ENCODE results near the gene TXN2. TPM values are rescaled to one million over a fixed set of nuclear protein-coding genes. Genes with fewer than 3 reads are reported as not detected.

Gene TXN2
- total RNA-seq, 1 donor from 2014 or later = 61.0 TPM

DNA sequence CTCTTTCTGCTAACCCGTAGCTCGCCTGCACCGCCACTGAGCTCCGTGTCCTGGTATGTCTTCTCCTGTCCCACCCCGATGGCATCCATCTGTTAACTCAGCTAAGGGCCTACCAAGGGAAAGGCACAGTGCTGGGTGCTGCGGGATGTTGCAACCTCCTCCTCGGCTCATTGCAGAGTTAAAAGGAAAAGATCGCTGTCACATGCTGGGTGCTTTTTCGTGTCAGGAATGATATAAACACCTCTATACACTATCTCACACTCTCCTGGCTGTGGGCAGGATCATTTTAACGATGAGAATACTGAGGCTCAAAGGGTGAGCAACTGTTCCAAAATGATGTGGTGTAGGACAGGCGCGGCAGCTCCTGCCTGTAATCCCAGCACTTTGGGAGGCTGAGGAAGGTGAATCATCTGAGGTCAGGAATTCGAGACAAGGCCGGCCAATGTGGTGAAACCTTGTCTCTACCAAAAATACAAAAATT, 10.1 kb downstream of the TXN2 start:
- FAIRE-seq (no peak), DNase-seq (ENCODE audit: low read depth) (peak; percentile 81)
- Mint-ChIP-seq H3K27ac (ENCODE audit: unreplicated experiment) (peak overlapping the region; percentile 70), H3K9me3 (ENCODE audit: unreplicated experiment) (no peaks in the 10 kb centered on the region), H3K4me1 (ENCODE audit: low read depth, unreplicated experiment) (peaks cover 50% of the 10 kb centered on the region), H3K27me3 (ENCODE audit: low read depth, unreplicated experiment) (no peaks in the 10 kb centered on the region), H3K36me3 (ENCODE audit: low read depth, unreplicated experiment) (peaks cover 20% of the 10 kb centered on the region), H3K4me3 (ENCODE audit: unreplicated experiment) (no peak overlapping the region)
- TF ChIP-seq EZH2 (IDR thresholded peaks at IDR 0.05; ENCODE audit: insufficient read depth, low read length) = no peak
- TF ChIP-seq, protein P1, sequence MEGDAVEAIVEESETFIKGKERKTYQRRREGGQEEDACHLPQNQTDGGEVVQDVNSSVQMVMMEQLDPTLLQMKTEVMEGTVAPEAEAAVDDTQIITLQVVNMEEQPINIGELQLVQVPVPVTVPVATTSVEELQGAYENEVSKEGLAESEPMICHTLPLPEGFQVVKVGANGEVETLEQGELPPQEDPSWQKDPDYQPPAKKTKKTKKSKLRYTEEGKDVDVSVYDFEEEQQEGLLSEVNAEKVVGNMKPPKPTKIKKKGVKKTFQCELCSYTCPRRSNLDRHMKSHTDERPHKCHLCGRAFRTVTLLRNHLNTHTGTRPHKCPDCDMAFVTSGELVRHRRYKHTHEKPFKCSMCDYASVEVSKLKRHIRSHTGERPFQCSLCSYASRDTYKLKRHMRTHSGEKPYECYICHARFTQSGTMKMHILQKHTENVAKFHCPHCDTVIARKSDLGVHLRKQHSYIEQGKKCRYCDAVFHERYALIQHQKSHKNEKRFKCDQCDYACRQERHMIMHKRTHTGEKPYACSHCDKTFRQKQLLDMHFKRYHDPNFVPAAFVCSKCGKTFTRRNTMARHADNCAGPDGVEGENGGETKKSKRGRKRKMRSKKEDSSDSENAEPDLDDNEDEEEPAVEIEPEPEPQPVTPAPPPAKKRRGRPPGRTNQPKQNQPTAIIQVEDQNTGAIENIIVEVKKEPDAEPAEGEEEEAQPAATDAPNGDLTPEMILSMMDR (IDR thresholded peaks at IDR 0.05; ENCODE audit: insufficient read depth, low read depth, low read length) = no peak
- Histone ChIP-seq H3K9ac (ENCODE audit: low read length) (peak overlapping the region; percentile 71), H3K27me3 (ENCODE audit: insufficient read depth, low read length) (no peaks in the 10 kb centered on the region), H3K4me2 (ENCODE audit: low read length) (peak overlapping the region; percentile 61), H3K9me3 (ENCODE audit: insufficient read depth, low read depth, low read length) (no peaks in the 10 kb centered on the region), H3K36me3 (ENCODE audit: insufficient read depth, low read length) (peaks cover 9% of the 10 kb centered on the region), H2AFZ (ENCODE audit: low read depth, low read length) (no peak overlapping the region), H3K27ac (ENCODE audit: low read depth, low read length) (peak overlapping the region; percentile 81), H3K79me2 (ENCODE audit: insufficient read depth, low read length) (peaks cover 32% of the 10 kb centered on the region), H3K4me3 (ENCODE audit: insufficient read depth, low read depth, low read length) (no peak overlapping the region), H3K4me1 (ENCODE audit: insufficient read depth, low read length) (peaks cover 56% of the 10 kb centered on the region), H4K20me1 (ENCODE audit: insufficient read depth, low read length) (no peaks in the 10 kb centered on the region)

DNA sequence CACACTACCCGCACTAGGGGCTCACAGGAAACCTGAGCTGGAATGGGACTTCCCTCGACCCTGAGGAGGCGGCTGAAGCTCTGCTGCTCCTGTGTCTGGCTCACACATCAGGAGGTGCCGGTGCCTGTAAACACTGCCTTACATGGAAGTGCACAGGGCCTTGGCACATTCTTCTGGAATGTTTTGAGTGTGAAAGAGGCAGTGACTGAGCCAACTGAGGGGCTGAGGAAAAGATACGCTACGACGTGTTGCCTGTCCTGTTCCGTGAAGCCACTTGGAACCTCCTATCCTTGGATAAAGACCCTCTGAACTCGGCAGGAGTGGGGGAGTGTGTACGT, 10.5 kb downstream of the TXN2 start:
- Histone ChIP-seq H3K4me1 (ENCODE audit: insufficient read depth, low read length) (peaks cover 60% of the 10 kb centered on the region), H3K79me2 (ENCODE audit: insufficient read depth, low read length) (peaks cover 36% of the 10 kb centered on the region), H3K9me3 (ENCODE audit: insufficient read depth, low read depth, low read length) (no peaks in the 10 kb centered on the region), H2AFZ (ENCODE audit: low read depth, low read length) (no peak overlapping the region), H4K20me1 (ENCODE audit: insufficient read depth, low read length) (no peaks in the 10 kb centered on the region), H3K4me2 (ENCODE audit: low read length) (peak overlapping the region; percentile 61), H3K9ac (ENCODE audit: low read length) (peak overlapping the region; percentile 71), H3K36me3 (ENCODE audit: insufficient read depth, low read length) (peaks cover 8% of the 10 kb centered on the region), H3K27me3 (ENCODE audit: insufficient read depth, low read length) (no peaks in the 10 kb centered on the region), H3K27ac (ENCODE audit: low read depth, low read length) (peak overlapping the region; percentile 81), H3K4me3 (ENCODE audit: insufficient read depth, low read depth, low read length) (peak overlapping the region; percentile 1)
- Mint-ChIP-seq H3K27ac (ENCODE audit: unreplicated experiment) (peak overlapping the region; percentile 70), H3K9me3 (ENCODE audit: unreplicated experiment) (no peaks in the 10 kb centered on the region), H3K4me3 (ENCODE audit: unreplicated experiment) (no peak overlapping the region), H3K36me3 (ENCODE audit: low read depth, unreplicated experiment) (peaks cover 18% of the 10 kb centered on the region), H3K4me1 (ENCODE audit: low read depth, unreplicated experiment) (peaks cover 50% of the 10 kb centered on the region), H3K27me3 (ENCODE audit: low read depth, unreplicated experiment) (no peaks in the 10 kb centered on the region)
- no peak for FAIRE-seq
- no peak for TF ChIP-seq EZH2 (IDR thresholded peaks at IDR 0.05; ENCODE audit: insufficient read depth, low read length)
- TF ChIP-seq, protein P1 (IDR thresholded peaks at IDR 0.05; ENCODE audit: insufficient read depth, low read depth, low read length) = no peak
- peak; percentile 77 for DNase-seq (ENCODE audit: low read depth)

DNA sequence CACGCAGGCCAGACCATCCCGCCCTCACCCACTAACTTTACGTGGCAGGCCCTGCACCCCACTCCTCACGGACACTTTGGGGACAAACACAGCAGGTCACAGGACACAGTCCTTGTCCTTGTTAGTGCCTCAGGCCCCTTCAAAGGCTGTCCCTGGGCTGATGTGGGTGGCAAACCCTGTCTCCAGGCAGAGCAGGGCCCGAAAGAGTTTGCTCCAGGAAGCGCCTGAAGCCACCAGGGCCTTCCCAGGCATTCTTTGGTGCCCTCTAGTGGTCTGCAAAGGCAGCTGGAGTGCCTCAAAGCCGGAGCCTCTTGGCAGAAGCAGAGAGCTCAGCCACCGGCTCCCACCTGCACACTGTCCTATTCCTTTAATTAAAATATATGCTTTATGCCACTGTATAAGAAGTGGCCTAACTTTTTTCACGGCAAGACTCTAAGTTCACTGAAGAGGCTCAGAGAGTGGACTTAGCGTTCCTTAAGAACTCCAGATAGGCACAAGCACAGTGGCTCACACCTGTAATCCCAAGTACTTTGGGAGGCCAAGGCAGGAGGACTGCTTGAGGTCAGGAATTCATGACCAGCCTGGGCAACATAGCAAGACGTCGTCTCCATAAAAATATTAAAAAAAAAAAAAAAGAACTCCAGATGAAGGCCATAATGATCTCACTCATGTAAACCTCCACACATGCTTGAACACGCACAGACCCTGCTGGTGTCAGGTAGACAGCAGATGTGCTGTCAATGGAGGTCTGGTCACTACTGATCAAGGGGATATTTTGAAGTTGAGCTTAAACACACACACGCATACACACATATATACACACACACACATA, 11.1 kb downstream of the TXN2 start:
- peak; percentile 76 for DNase-seq (ENCODE audit: low read depth)
- Mint-ChIP-seq H3K27me3 (ENCODE audit: low read depth, unreplicated experiment) (no peaks in the 10 kb centered on the region), H3K9me3 (ENCODE audit: unreplicated experiment) (no peaks in the 10 kb centered on the region), H3K36me3 (ENCODE audit: low read depth, unreplicated experiment) (peaks cover 12% of the 10 kb centered on the region), H3K4me3 (ENCODE audit: unreplicated experiment) (peak overlapping the region; percentile 47), H3K4me1 (ENCODE audit: low read depth, unreplicated experiment) (peaks cover 55% of the 10 kb centered on the region), H3K27ac (ENCODE audit: unreplicated experiment) (peak overlapping the region; percentile 86)
- peak overlapping the region; percentile 61 for H3K4me2 ChIP-seq (ENCODE audit: low read length)
- H2AFZ ChIP-seq (ENCODE audit: low read depth, low read length) = no peak overlapping the region
- H3K36me3 ChIP-seq (ENCODE audit: insufficient read depth, low read length) = peaks cover 2% of the 10 kb centered on the region
- peak overlapping the region; percentile 71 for H3K9ac ChIP-seq (ENCODE audit: low read length)
- peaks cover 38% of the 10 kb centered on the region for H3K79me2 ChIP-seq (ENCODE audit: insufficient read depth, low read length)
- H3K9me3 ChIP-seq (ENCODE audit: insufficient read depth, low read depth, low read length) = no peaks in the 10 kb centered on the region
- no peak for TF ChIP-seq EZH2 (IDR thresholded peaks at IDR 0.05; ENCODE audit: insufficient read depth, low read length)
- TF ChIP-seq, protein P1 (IDR thresholded peaks at IDR 0.05; ENCODE audit: insufficient read depth, low read depth, low read length) = peak; percentile 92
- peaks cover 66% of the 10 kb centered on the region for H3K4me1 ChIP-seq (ENCODE audit: insufficient read depth, low read length)
- H4K20me1 ChIP-seq (ENCODE audit: insufficient read depth, low read length) = no peaks in the 10 kb centered on the region
- H3K27ac ChIP-seq (ENCODE audit: low read depth, low read length) = peak overlapping the region; percentile 81
- no peaks in the 10 kb centered on the region for H3K27me3 ChIP-seq (ENCODE audit: insufficient read depth, low read length)
- peak overlapping the region; percentile 1 for H3K4me3 ChIP-seq (ENCODE audit: insufficient read depth, low read depth, low read length)
- peak; percentile 89 for FAIRE-seq
